ENCODE measurements around the gene RABAC1.

DNA sequence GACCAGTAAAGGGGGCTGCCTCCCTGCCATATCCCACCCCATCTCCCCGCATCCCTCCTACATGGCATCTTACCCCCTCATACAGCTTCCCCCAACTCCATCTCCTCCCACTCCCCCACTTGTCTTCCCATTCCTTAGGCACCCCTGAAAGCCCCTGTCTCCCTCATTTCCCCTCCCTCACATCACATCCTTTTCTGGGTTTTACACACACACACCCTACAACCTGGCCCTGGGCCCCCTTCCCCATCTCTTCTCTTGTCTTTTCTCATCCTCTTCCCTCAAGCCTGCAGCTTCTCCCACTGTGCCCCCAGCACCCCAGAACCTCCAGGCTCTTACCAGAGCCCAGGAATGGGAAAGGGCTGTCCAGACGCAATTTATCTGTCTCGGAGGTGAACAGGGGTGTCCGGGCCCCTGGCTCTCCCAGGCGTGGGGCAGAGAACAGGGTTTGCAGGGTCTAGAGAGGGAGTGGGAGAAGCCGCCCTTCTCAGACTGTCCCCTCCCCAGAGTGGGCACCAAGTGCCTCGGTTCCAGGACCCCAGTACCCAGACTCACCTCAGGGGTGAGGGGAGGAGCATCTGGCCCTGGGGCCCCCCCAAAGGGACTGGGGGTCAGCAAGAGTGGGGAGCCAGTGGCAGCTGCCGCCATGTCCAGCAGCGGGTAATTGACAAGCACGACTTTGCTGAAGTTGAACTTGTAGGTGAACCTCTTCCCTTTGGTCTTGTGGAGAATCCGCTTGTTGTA lies 50.2 kb downstream of the RABAC1 start:
- TF ChIP-seq, protein P1, sequence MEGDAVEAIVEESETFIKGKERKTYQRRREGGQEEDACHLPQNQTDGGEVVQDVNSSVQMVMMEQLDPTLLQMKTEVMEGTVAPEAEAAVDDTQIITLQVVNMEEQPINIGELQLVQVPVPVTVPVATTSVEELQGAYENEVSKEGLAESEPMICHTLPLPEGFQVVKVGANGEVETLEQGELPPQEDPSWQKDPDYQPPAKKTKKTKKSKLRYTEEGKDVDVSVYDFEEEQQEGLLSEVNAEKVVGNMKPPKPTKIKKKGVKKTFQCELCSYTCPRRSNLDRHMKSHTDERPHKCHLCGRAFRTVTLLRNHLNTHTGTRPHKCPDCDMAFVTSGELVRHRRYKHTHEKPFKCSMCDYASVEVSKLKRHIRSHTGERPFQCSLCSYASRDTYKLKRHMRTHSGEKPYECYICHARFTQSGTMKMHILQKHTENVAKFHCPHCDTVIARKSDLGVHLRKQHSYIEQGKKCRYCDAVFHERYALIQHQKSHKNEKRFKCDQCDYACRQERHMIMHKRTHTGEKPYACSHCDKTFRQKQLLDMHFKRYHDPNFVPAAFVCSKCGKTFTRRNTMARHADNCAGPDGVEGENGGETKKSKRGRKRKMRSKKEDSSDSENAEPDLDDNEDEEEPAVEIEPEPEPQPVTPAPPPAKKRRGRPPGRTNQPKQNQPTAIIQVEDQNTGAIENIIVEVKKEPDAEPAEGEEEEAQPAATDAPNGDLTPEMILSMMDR (IDR thresholded peaks at IDR 0.05; ENCODE audit: low read depth, low read length, poor library complexity, severe bottlenecking) = no peak
- no peak for TF ChIP-seq EZH2phosphoT487 (IDR thresholded peaks at IDR 0.05; ENCODE audit: borderline replicate concordance, low read length)

All from DOHH2 (cell line).